HG02943 (cell line): Measurements from ENCODE around the gene DSTN.

Experiments used
- ATAC-seq: cut with Tn5 transposase; IDR thresholded peaks from one replicate; pipeline ENCODE4 v1.9.1; 2021; ENCODE audit warnings: mild to moderate bottlenecking, low read depth, moderate library complexity; ENCODE audit not compliant: unreplicated experiment

DSTN gene

GRCh38 chr20:17545127-17545526 is 24.7 kb upstream of the DSTN start:
- ATAC-seq: no peak

- ATAC-seq: no peak
These were observed 20.7 kb upstream of the DSTN start for GRCh38 chr20:17549131-17549530.

- ATAC-seq: no peak
These were observed 14.8 kb upstream of the DSTN start for GRCh38 chr20:17555106-17555505.

GRCh38 chr20:17556837-17557674 is 12.8 kb upstream of the DSTN start:
- ATAC-seq: no peak

- ATAC-seq: no peak
These were observed 12.2 kb upstream of the DSTN start for GRCh38 chr20:17557675-17558006.

GRCh38 chr20:17558154-17558940 is 11.5 kb upstream of the DSTN start:
- ATAC-seq: no peak

- ATAC-seq: no peak
These were observed 11.0 kb upstream of the DSTN start for GRCh38 chr20:17558941-17559304.

GRCh38 chr20:17559338-17559737 is 10.5 kb upstream of the DSTN start:
- no peak for ATAC-seq

GRCh38 chr20:17560344-17561074 is 9.4 kb upstream of the DSTN start:
- no peak for ATAC-seq

- no peak for ATAC-seq
These were observed 7.0 kb upstream of the DSTN start for GRCh38 chr20:17562804-17563305.

- ATAC-seq: no peak
These were observed 4.6 kb upstream of the DSTN start for GRCh38 chr20:17565169-17565845.

- no peak for ATAC-seq
These were observed 3.5 kb upstream of the DSTN start for GRCh38 chr20:17566345-17566744.

- no peak for ATAC-seq
These were observed 1.7 kb upstream of the DSTN start for GRCh38 chr20:17568045-17568788.

- no peak for ATAC-seq
These were observed 828 bp upstream of the DSTN start for GRCh38 chr20:17568972-17569521.

GRCh38 chr20:17570347-17571152 is 675 bp downstream of the DSTN start:
- peak; percentile 38 for ATAC-seq

GRCh38 chr20:17571153-17571527 is 1.3 kb downstream of the DSTN start:
- ATAC-seq: no peak

- no peak for ATAC-seq
These were observed 2.3 kb downstream of the DSTN start for GRCh38 chr20:17572034-17572638.

- ATAC-seq: no peak
These were observed 3.6 kb downstream of the DSTN start for GRCh38 chr20:17573463-17573862.
